K562 (cell line): ENCODE measurements around the gene TOX3.

Experiments used
- FOXA3 ChIP-seq, 2 experiments: fragments of 450-650 bp in 1 of 2; sonication (generic) in 1 of 2; formaldehyde crosslinking; IDR thresholded peaks in 1 of 2; conservative IDR thresholded peaks in 1 of 2; 2 replicates each; pipeline versions ENCODE4 v1.4.0 to v1.8.0; 2020 to 2022; ENCODE audit warnings: mild to moderate bottlenecking in 2 of 2, missing genetic modification reagents in 1 of 2
- ILK ChIP-seq: fragments of 450-650 bp; IDR thresholded peaks from 2 replicates; pipeline ENCODE4 v1.6.1; 2016; ENCODE audit warnings: missing genetic modification characterization, low read depth, mild to moderate bottlenecking, missing compliant biosample characterization, moderate library complexity, borderline replicate concordance
- MTA1 ChIP-seq: fragments of 450-650 bp; IDR thresholded peaks from 2 replicates; pipeline ENCODE4 v1.6.1; 2017; ENCODE audit warnings: borderline replicate concordance
- YY1 ChIP-seq, 3 experiments: IDR thresholded peaks; 2 replicates each; pipeline ENCODE4 v1.6.1; 2011; ENCODE audit warnings: low read length in 2 of 3, mild to moderate bottlenecking in 2 of 3, moderate library complexity in 2 of 3, borderline replicate concordance in 1 of 3, control low read depth in 1 of 3, low read depth in 1 of 3; ENCODE audit not compliant: insufficient read depth in 3 of 3, insufficient replicate concordance in 2 of 3, control insufficient read depth in 1 of 3, insufficient read length in 1 of 3; ENCODE audit errors: extremely low read depth in 1 of 3
- ZNF175 ChIP-seq: fragments of 200-800 bp; sonication (Bioruptor generic); IDR thresholded peaks from 2 replicates; pipeline ENCODE4 v1.6.1; 2016; ENCODE audit warnings: low read depth, mild to moderate bottlenecking, missing genetic modification characterization, missing compliant biosample characterization
- ZNF696 ChIP-seq: fragments of 250-450 bp; sonication (Bioruptor Pico); conservative IDR thresholded peaks from 2 replicates; pipeline ENCODE4 v1.4.0; 2020; ENCODE audit warnings: mild to moderate bottlenecking, moderate library complexity
- TF ChIP-seq, protein P1 (sequence below), 3 experiments: IDR thresholded peaks in 2 of 3; conservative IDR thresholded peaks in 1 of 3; 2 replicates each; pipeline ENCODE4 v1.5.1; 2011 to 2012; ENCODE audit warnings: low read length in 3 of 3, mild to moderate bottlenecking in 3 of 3, control low read depth in 2 of 3, improper control_type of control experiment in 1 of 3, inconsistent platforms in 1 of 3, low read depth in 1 of 3, mixed read lengths in 1 of 3, moderate library complexity in 1 of 3; ENCODE audit not compliant: insufficient read depth in 2 of 3
- TF ChIP-seq, protein P2 (sequence below): sonication (generic); formaldehyde crosslinking; IDR thresholded peaks from 2 replicates; pipeline ENCODE4 v1.8.0; 2022; ENCODE audit warnings: mild to moderate bottlenecking, missing genetic modification reagents

DNA sequence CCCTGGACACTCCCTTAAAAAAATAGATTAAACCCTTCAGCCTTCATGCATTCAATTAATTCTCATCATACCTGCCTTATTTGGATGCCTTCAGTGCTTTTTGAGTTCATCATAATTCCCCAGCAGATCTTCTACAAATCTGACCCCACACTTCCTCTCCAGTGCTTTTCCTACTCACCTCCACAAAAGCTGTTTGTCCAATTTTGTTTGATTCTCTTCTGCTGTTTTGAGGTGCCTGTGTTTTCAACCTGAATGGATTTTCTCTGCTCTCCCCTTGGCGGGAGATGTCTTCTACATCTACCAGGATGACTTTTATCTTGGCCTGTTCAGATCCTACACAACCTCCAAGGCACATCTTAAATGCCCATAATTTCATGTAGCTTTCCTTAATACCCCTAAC is 112.7 kb downstream of the TOX3 start:
- TF ChIP-seq MTA1 (no peak), ZNF696 (CRISPR knock-in tag) (no peak), FOXA3 (CRISPR knock-in tag; conservative IDR thresholded peaks at IDR 0.05 in 1 of 2, IDR thresholded peaks at IDR 0.05 in 1 of 2) (no peak), ILK (tag) (no peak), YY1 (IDR thresholded peaks at IDR 0.05; ENCODE audit: borderline replicate concordance in 1 of 3, control insufficient read depth in 1 of 3, extremely low read depth in 1 of 3, insufficient read depth in 3 of 3, insufficient read length in 1 of 3, insufficient replicate concordance in 2 of 3, low read depth in 1 of 3, low read length in 2 of 3) (no peak), ZNF175 (no peak)
- TF ChIP-seq, protein P1, sequence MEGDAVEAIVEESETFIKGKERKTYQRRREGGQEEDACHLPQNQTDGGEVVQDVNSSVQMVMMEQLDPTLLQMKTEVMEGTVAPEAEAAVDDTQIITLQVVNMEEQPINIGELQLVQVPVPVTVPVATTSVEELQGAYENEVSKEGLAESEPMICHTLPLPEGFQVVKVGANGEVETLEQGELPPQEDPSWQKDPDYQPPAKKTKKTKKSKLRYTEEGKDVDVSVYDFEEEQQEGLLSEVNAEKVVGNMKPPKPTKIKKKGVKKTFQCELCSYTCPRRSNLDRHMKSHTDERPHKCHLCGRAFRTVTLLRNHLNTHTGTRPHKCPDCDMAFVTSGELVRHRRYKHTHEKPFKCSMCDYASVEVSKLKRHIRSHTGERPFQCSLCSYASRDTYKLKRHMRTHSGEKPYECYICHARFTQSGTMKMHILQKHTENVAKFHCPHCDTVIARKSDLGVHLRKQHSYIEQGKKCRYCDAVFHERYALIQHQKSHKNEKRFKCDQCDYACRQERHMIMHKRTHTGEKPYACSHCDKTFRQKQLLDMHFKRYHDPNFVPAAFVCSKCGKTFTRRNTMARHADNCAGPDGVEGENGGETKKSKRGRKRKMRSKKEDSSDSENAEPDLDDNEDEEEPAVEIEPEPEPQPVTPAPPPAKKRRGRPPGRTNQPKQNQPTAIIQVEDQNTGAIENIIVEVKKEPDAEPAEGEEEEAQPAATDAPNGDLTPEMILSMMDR (IDR thresholded peaks at IDR 0.05 in 2 of 3, conservative IDR thresholded peaks at IDR 0.05 in 1 of 3; ENCODE audit: insufficient read depth in 2 of 3, low read depth in 1 of 3, low read length in 3 of 3) = no peak
- TF ChIP-seq, protein P2, sequence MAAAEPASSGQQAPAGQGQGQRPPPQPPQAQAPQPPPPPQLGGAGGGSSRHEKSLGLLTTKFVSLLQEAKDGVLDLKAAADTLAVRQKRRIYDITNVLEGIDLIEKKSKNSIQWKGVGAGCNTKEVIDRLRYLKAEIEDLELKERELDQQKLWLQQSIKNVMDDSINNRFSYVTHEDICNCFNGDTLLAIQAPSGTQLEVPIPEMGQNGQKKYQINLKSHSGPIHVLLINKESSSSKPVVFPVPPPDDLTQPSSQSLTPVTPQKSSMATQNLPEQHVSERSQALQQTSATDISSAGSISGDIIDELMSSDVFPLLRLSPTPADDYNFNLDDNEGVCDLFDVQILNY (CRISPR knock-in tag) = no peak
